ENCODE data around the gene COBL. TPM values are rescaled to one million over a fixed set of nuclear protein-coding genes. Genes with fewer than 3 reads are reported as not detected.

COBL gene
- total RNA-seq, 1 donor from 2014 or later, result not detected

DNA sequence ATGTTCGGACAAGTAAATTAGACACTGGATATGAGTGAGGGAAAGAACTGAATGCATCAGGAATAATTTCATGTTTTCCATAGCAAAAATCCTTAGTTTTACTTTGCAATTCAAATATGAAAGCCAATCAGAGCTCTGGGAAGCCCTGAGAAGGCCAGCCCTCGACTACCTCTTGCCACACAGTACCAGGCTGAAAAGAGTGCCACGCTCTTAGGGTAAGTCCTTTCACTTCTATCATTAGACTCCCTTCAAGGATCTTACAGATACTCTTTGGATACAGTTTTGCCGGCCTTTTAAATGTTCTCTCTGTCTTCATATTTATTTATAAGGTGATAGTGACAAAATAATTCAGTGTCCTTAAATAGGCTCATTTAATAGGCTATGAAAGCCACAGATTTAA is 1.9 kb downstream of the COBL start:
- no peaks in the 10 kb centered on the region for H3K36me3 Mint-ChIP-seq (ENCODE audit: unreplicated experiment)

DNA sequence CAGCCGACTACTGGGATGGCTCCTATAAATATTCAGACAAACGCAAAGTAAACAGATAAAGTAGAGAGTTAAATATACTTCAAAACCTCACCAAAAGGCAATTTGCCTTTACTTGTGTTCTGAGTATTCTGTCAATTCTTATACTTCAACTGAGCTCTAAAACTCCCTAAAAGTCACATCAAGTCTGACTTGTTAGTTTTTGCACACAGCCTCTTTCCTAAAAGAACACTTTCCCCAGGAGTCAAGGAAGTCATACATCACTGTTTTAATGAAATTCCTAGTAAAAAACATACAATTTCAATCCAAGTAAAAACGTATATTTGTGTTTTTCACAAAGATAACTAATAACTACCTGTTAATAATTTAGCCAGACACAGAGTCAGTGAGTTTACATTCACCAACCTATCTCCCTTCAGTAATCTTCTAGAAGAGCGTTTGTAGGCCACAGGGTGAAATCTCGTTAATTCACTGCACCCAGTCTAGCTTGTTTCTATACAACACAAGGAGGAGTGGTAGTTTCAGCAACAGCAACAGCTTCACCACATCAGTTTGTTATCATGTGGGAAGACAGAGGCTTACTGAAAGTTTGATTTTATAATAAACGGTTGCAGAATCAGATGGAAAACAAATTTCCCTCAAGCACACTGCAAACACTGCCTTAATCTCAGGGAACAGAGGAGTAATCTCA is 2.7 kb downstream of the COBL start:
- Mint-ChIP-seq H3K9me3 (ENCODE audit: unreplicated experiment) (no peaks in the 10 kb centered on the region), H3K27ac (ENCODE audit: unreplicated experiment) (no peak overlapping the region), H3K36me3 (ENCODE audit: unreplicated experiment) (no peaks in the 10 kb centered on the region), H3K4me1 (ENCODE audit: unreplicated experiment) (peaks cover 12% of the 10 kb centered on the region), H3K27me3 (ENCODE audit: unreplicated experiment) (peaks cover 63% of the 10 kb centered on the region), H3K4me3 (ENCODE audit: unreplicated experiment) (no peak overlapping the region)
- TF ChIP-seq, protein P1, sequence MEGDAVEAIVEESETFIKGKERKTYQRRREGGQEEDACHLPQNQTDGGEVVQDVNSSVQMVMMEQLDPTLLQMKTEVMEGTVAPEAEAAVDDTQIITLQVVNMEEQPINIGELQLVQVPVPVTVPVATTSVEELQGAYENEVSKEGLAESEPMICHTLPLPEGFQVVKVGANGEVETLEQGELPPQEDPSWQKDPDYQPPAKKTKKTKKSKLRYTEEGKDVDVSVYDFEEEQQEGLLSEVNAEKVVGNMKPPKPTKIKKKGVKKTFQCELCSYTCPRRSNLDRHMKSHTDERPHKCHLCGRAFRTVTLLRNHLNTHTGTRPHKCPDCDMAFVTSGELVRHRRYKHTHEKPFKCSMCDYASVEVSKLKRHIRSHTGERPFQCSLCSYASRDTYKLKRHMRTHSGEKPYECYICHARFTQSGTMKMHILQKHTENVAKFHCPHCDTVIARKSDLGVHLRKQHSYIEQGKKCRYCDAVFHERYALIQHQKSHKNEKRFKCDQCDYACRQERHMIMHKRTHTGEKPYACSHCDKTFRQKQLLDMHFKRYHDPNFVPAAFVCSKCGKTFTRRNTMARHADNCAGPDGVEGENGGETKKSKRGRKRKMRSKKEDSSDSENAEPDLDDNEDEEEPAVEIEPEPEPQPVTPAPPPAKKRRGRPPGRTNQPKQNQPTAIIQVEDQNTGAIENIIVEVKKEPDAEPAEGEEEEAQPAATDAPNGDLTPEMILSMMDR (IDR thresholded peaks at IDR 0.05), result no peak
- DNase-seq (ENCODE audit: extremely low spot score, unreplicated experiment), result no peak

More for the DNA sequence above, 1.9 kb downstream of the COBL start:
- DNase-seq (ENCODE audit: extremely low spot score, unreplicated experiment), result no peak
- H3K27ac Mint-ChIP-seq (ENCODE audit: unreplicated experiment), result no peak overlapping the region
- TF ChIP-seq, protein P1 (IDR thresholded peaks at IDR 0.05), result no peak
- H3K27me3 Mint-ChIP-seq (ENCODE audit: unreplicated experiment), result peaks cover 66% of the 10 kb centered on the region
- no peak overlapping the region for H3K4me3 Mint-ChIP-seq (ENCODE audit: unreplicated experiment)
- H3K9me3 Mint-ChIP-seq (ENCODE audit: unreplicated experiment), result no peaks in the 10 kb centered on the region
- peaks cover 12% of the 10 kb centered on the region for H3K4me1 Mint-ChIP-seq (ENCODE audit: unreplicated experiment)

- Mint-ChIP-seq H3K36me3 (ENCODE audit: unreplicated experiment) (no peaks in the 10 kb centered on the region), H3K9me3 (ENCODE audit: unreplicated experiment) (no peaks in the 10 kb centered on the region), H3K27me3 (ENCODE audit: unreplicated experiment) (peaks cover 61% of the 10 kb centered on the region), H3K4me3 (ENCODE audit: unreplicated experiment) (no peak overlapping the region), H3K27ac (ENCODE audit: unreplicated experiment) (no peak overlapping the region), H3K4me1 (ENCODE audit: unreplicated experiment) (peaks cover 12% of the 10 kb centered on the region)
- TF ChIP-seq, protein P1 (IDR thresholded peaks at IDR 0.05), result no peak
- no peak for DNase-seq (ENCODE audit: extremely low spot score, unreplicated experiment)
These were observed 3.5 kb downstream of the COBL start for GRCh38 chr7:51312951-51313737.

DNA sequence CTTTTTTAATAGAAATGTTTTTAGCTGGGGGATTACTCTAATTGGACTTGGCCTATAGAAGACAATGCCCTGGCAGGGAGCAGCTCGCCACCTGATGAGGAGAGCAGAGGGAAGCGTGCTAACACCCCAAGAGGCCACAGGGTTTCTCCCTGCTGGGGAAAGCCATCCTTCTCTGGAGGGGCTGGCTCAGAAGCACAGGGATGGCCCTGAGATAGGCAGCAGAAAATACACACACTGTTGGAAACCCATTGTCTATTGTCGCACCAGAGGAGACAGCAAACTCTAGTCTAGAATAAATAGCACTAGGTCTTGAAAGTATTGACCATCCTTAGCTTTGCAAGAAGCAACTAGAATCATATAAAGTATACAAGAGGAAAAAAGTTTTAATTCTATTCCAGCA is 5.4 kb downstream of the COBL start:
- Mint-ChIP-seq H3K4me3 (ENCODE audit: unreplicated experiment) (no peak overlapping the region), H3K9me3 (ENCODE audit: unreplicated experiment) (no peaks in the 10 kb centered on the region), H3K36me3 (ENCODE audit: unreplicated experiment) (no peaks in the 10 kb centered on the region), H3K27me3 (ENCODE audit: unreplicated experiment) (peaks cover 51% of the 10 kb centered on the region), H3K27ac (ENCODE audit: unreplicated experiment) (no peak overlapping the region), H3K4me1 (ENCODE audit: unreplicated experiment) (peaks cover 10% of the 10 kb centered on the region)
- DNase-seq (ENCODE audit: extremely low spot score, unreplicated experiment), result no peak
- TF ChIP-seq, protein P1 (IDR thresholded peaks at IDR 0.05), result no peak

DNA sequence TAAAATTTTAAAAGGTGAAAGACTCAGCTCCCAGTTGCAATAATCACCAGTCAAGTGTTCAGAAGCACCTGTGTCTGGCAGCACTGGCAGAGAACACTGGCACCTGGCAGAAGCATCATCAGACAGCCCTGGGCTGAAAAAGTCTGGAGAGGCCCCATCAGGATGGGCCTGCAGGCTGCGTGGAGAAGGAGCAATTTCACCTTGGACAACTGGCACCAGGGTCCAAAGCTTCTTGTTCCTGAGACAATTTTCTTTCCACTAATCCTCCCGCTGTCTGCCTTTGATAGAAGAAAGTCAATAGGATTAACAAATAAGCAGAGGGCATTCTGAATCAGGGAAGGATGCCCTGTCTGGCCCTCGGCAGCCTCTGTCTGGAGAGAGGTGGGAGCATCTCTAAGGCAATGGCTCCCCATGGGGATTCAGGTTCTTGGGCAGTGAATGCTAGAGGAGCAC is 6.5 kb downstream of the COBL start:
- Mint-ChIP-seq H3K9me3 (ENCODE audit: unreplicated experiment) (no peaks in the 10 kb centered on the region), H3K27me3 (ENCODE audit: unreplicated experiment) (peaks cover 44% of the 10 kb centered on the region), H3K27ac (ENCODE audit: unreplicated experiment) (no peak overlapping the region), H3K4me3 (ENCODE audit: unreplicated experiment) (no peak overlapping the region), H3K36me3 (ENCODE audit: unreplicated experiment) (no peaks in the 10 kb centered on the region), H3K4me1 (ENCODE audit: unreplicated experiment) (no peaks in the 10 kb centered on the region)
- peak; percentile 67 for DNase-seq (ENCODE audit: extremely low spot score, unreplicated experiment)
- TF ChIP-seq, protein P1 (IDR thresholded peaks at IDR 0.05), result no peak

All from osteocyte (in vitro differentiated cells).